K562 (cell line): ENCODE data around the gene RUFY2. TPM values are rescaled to one million over a fixed set of nuclear protein-coding genes. Genes with fewer than 3 reads are reported as not detected.
A peak's percentile ranks its signal among the peaks of the same experiment; 100 is the strongest.

Source experiments
- E2F8 ChIP-seq: fragments of 450-650 bp; IDR thresholded peaks from 2 replicates; pipeline ENCODE4 v1.7.1; 2018; ENCODE audit warnings: mild to moderate bottlenecking, low read depth; ENCODE audit not compliant: partially characterized antibody
- ZBTB40 ChIP-seq, 2 experiments: fragments of 450-650 bp in 1 of 2; sonication (generic) in 1 of 2; formaldehyde crosslinking in 1 of 2; IDR thresholded peaks; 2 replicates each; pipeline versions ENCODE4 v1.7.1 to v1.9.0; 2016 to 2022; ENCODE audit warnings: inconsistent platforms in 1 of 2, mild to moderate bottlenecking in 1 of 2, missing genetic modification reagents in 1 of 2
- ZBTB7A ChIP-seq: IDR thresholded peaks from 2 replicates; pipeline ENCODE4 v1.6.1; 2011; ENCODE audit warnings: low read depth, mild to moderate bottlenecking, low read length, moderate library complexity, borderline replicate concordance; ENCODE audit not compliant: control insufficient read depth
- ZNF449 ChIP-seq: fragments of 250-450 bp; sonication (Bioruptor Pico); IDR thresholded peaks from 2 replicates; pipeline ENCODE4 v1.8.0; 2022; ENCODE audit warnings: moderate library complexity, mild to moderate bottlenecking, inconsistent platforms
- ZNF583 ChIP-seq: fragments of 250-450 bp; sonication (Bioruptor Pico); IDR thresholded peaks from 2 replicates; pipeline ENCODE4 v1.4.0; 2020
- ZNF609 ChIP-seq: sonication (generic); formaldehyde crosslinking; IDR thresholded peaks from 2 replicates; pipeline ENCODE4 v1.8.1; 2023; ENCODE audit warnings: missing genetic modification reagents, mild to moderate bottlenecking, borderline replicate concordance
- polyA plus RNA-seq, 8 experiments: library from polyadenylated mRNA; depleted of rRNA in 4 of 8; stranded (reverse) in 5 of 8; unstranded in 3 of 8; fragments of >200 nt; fragmentation: Nextera tagmentation in 2 of 8; fragmentation: Illumina TruSeq in 1 of 8; extraction: Ambion mirVana in 2 of 8; extraction: Trizol in 1 of 8; gene quantifications; 2 replicates each; pipeline versions ENCODE4 v1.2.1 to v1.2.3, GENCODE V29; 2011 to 2014; ENCODE audit warnings: inconsistent platforms in 1 of 8, missing spikeins in 1 of 8
- total RNA-seq, 7 experiments: library from RNA; depleted of rRNA in 6 of 7; stranded (reverse); fragments of >200 nt in 6 of 7; fragmentation: Illumina TruSeq in 2 of 7; extraction: Trizol in 2 of 7; gene quantifications; 2 replicates each; pipeline versions ENCODE4 v1.2.1 to v1.2.3, GENCODE V29; 2011 to 2021; ENCODE audit warnings: low replicate concordance in 1 of 7

RUFY2 gene
- total and polyA plus RNA-seq, 9 of the 15 experiments (the other 6 are each of a cell fraction or from before 2014, with no cell fraction given) = 3.7 to 20.1 (median 12.6) TPM

- TF ChIP-seq ZBTB40 (IDR thresholded peaks at IDR 0.05) (no peak), ZBTB40 (CRISPR knock-in tag; IDR thresholded peaks at IDR 0.05) (0 out of 2 replicates have a peak, but pooled peaks have one; percentile 47), E2F8 (peak; percentile 81), ZNF583 (CRISPR knock-in tag) (peak; percentile 73), ZBTB7A (peak; percentile 67; the same call in 1 of the 2 replicates), ZNF609 (CRISPR knock-in tag) (peak; percentile 94), ZNF449 (0 out of 2 replicates have a peak, but pooled peaks have one; percentile 20)
Observed at GRCh38 chr10:68332259-68333057, 74.6 kb downstream of the RUFY2 start, which contains the start of gene PBLD (continued).
